HK-2 (cell line): ENCODE data around the gene DHRS3.
"Not testable (repeated sequence)": the region's sequence is repeated elsewhere in the genome, so short reads cannot be mapped to it uniquely, and the experiment has no call there.

Experiments used
- DNase-seq: peaks from one replicate; pipeline ENCODE4 v3.0.0-alpha.2; 2018; ENCODE audit not compliant: unreplicated experiment

The DHRS3 gene

GRCh38 chr1:12617901-12618660 lies at the start of gene DHRS3:
TSS of gene DHRS3 (minus strand) at chr1:12618210. CDS start at chr1:12617348, 862 bp downstream.
- peak; percentile 60 for DNase-seq

- DNase-seq: no peak
Observed at GRCh38 chr1:12666141-12666735, 48.2 kb upstream of the DHRS3 start.

GRCh38 chr1:12665511-12665910 lies 47.5 kb upstream of the DHRS3 start:
- no peak for DNase-seq

GRCh38 chr1:12662556-12662955 lies 44.5 kb upstream of the DHRS3 start:
- no peak for DNase-seq

- DNase-seq: no peak
Observed at GRCh38 chr1:12661606-12662219, 43.7 kb upstream of the DHRS3 start.

GRCh38 chr1:12658531-12659453 lies 40.8 kb upstream of the DHRS3 start:
- peak; percentile 73 for DNase-seq

- DNase-seq: not testable (repeated sequence)
Observed at GRCh38 chr1:12657885-12658512, 40.0 kb upstream of the DHRS3 start.

- DNase-seq: no peak
Observed at GRCh38 chr1:12657060-12657884, 39.3 kb upstream of the DHRS3 start.

- DNase-seq: no peak
Observed at GRCh38 chr1:12656575-12656974, 38.6 kb upstream of the DHRS3 start.

- DNase-seq: no peak
Observed at GRCh38 chr1:12654657-12655056, 36.6 kb upstream of the DHRS3 start.

- DNase-seq: no peak
Observed at GRCh38 chr1:12654004-12654567, 36.1 kb upstream of the DHRS3 start.

- no peak for DNase-seq
Observed at GRCh38 chr1:12649971-12650421, 32.0 kb upstream of the DHRS3 start.

GRCh38 chr1:12648741-12649140 lies 30.7 kb upstream of the DHRS3 start:
- DNase-seq: no peak

GRCh38 chr1:12645401-12645800 lies 27.4 kb upstream of the DHRS3 start:
- DNase-seq: not testable (repeated sequence)

GRCh38 chr1:12644829-12645228 lies 26.8 kb upstream of the DHRS3 start:
- DNase-seq: no peak

GRCh38 chr1:12644237-12644636 lies 26.2 kb upstream of the DHRS3 start:
- no peak for DNase-seq

- no peak for DNase-seq
Observed at GRCh38 chr1:12643785-12644184, 25.8 kb upstream of the DHRS3 start, which contains the start of gene AADACL4. TSS of gene AADACL4 (plus strand) at chr1:12644085. CDS start at chr1:12644547, 462 bp downstream.

GRCh38 chr1:12643079-12643478 lies 25.1 kb upstream of the DHRS3 start:
- no peak for DNase-seq

- DNase-seq: no peak
Observed at GRCh38 chr1:12640958-12641272, 22.9 kb upstream of the DHRS3 start.
